HG03378 (cell line): ENCODE data around the gene SOX5.

Source experiments
- ATAC-seq: cut with Tn5 transposase; IDR thresholded peaks from one replicate; pipeline ENCODE4 v1.9.1; 2021; ENCODE audit warnings: mild to moderate bottlenecking, moderate library complexity; ENCODE audit not compliant: unreplicated experiment

Gene SOX5

GRCh38 chr12:23703051-23703450 is 246.4 kb downstream of the SOX5 start:
- no peak for ATAC-seq

GRCh38 chr12:23699031-23699430 is 250.4 kb downstream of the SOX5 start:
- ATAC-seq: no peak

GRCh38 chr12:23694920-23695319 is 254.6 kb downstream of the SOX5 start:
- ATAC-seq: no peak

- ATAC-seq: no peak
These were observed 255.2 kb downstream of the SOX5 start for GRCh38 chr12:23694307-23694706.

- ATAC-seq: no peak
These were observed 261.5 kb downstream of the SOX5 start for GRCh38 chr12:23687947-23688346.

GRCh38 chr12:23686095-23686494 is 263.4 kb downstream of the SOX5 start:
- no peak for ATAC-seq

GRCh38 chr12:23684121-23684520 is 265.3 kb downstream of the SOX5 start:
- ATAC-seq: no peak

- ATAC-seq: no peak
These were observed 268.2 kb downstream of the SOX5 start for GRCh38 chr12:23681237-23681636.

- ATAC-seq: no peak
These were observed 275.4 kb downstream of the SOX5 start for GRCh38 chr12:23674064-23674463.

- ATAC-seq: no peak
These were observed 277.6 kb downstream of the SOX5 start for GRCh38 chr12:23671881-23672280.

GRCh38 chr12:23670684-23671083 is 278.8 kb downstream of the SOX5 start:
- ATAC-seq: no peak

GRCh38 chr12:23669691-23670090 is 279.8 kb downstream of the SOX5 start:
- ATAC-seq: no peak

- no peak for ATAC-seq
These were observed 282.6 kb downstream of the SOX5 start for GRCh38 chr12:23666866-23667265.

- ATAC-seq: no peak
These were observed 286.5 kb downstream of the SOX5 start for GRCh38 chr12:23662966-23663365.

GRCh38 chr12:23659131-23659530 is 290.3 kb downstream of the SOX5 start:
- ATAC-seq: no peak

GRCh38 chr12:23657598-23657997 is 291.9 kb downstream of the SOX5 start:
- ATAC-seq: no peak

GRCh38 chr12:23655884-23656283 is 293.6 kb downstream of the SOX5 start:
- ATAC-seq: no peak

- no peak for ATAC-seq
These were observed 294.4 kb downstream of the SOX5 start for GRCh38 chr12:23655112-23655511.

- ATAC-seq: no peak
These were observed 300.9 kb downstream of the SOX5 start for GRCh38 chr12:23648546-23648945.

GRCh38 chr12:23640754-23641153 is 308.7 kb downstream of the SOX5 start:
- no peak for ATAC-seq

- ATAC-seq: no peak
These were observed 315.1 kb downstream of the SOX5 start for GRCh38 chr12:23634344-23634743.

- no peak for ATAC-seq
These were observed 317.6 kb downstream of the SOX5 start for GRCh38 chr12:23631786-23632377.

GRCh38 chr12:23630524-23630923 is 318.9 kb downstream of the SOX5 start:
- ATAC-seq: no peak
